ENCODE data around the gene CD33.

DNA sequence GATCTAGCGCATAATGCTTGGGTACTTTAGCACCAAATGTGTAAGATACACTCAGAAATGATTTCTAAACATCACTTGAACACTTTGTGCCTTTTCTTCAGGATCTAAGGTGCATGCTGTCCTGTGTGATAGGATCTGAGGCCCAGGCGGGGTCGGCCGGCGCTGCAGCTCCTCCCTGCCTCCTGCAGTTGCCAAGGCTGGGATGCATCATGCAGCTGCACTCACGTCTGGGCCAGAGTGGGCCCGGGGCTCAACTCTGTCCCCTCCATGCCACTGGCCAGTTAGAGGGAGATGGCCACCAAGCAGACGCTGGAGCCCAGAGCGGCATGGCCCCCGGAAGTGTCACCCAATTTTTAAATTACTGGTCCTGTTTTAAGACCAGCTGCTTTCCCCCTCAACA is 29.3 kb upstream of the CD33 start:
- TF ChIP-seq CTCF (IDR thresholded peaks at IDR 0.05): no peak
- TF ChIP-seq POLR2A (IDR thresholded peaks at IDR 0.05): no peak
